Karpas-422 (cell line): Measurements from ENCODE around the gene STXBP4. TPM values are rescaled to one million over a fixed set of nuclear protein-coding genes. Genes with fewer than 3 reads are reported as not detected.

Experiments used
- DNase-seq: peaks from one replicate; pipeline ENCODE4 v3.0.0-alpha.2; 2015
- H2AFZ ChIP-seq: fragments of 200-600 bp; sonication (generic); 2 replicates; pipeline ENCODE4 v1.6.1; 2014; ENCODE audit warnings: antibody characterized with exemption, low read length, mixed read lengths
- H3K27ac ChIP-seq: fragments of 200-600 bp; sonication (generic); 2 replicates; pipeline ENCODE4 v1.5.1; 2014; ENCODE audit warnings: mild to moderate bottlenecking, low read length, moderate library complexity
- H3K27me3 ChIP-seq: fragments of 200-600 bp; sonication (generic); 2 replicates; pipeline ENCODE4 v1.6.1; 2014; ENCODE audit warnings: low read length, mixed read lengths
- H3K36me3 ChIP-seq: fragments of 200-600 bp; sonication (generic); 2 replicates; pipeline ENCODE4 v1.6.1; 2014; ENCODE audit warnings: low read length, mixed read lengths; ENCODE audit not compliant: insufficient read depth
- H3K4me1 ChIP-seq: fragments of 200-600 bp; sonication (generic); 2 replicates; pipeline ENCODE4 v1.6.1; 2014; ENCODE audit warnings: mild to moderate bottlenecking, low read length, mixed read lengths
- H3K4me2 ChIP-seq: fragments of 200-600 bp; sonication (generic); 2 replicates; pipeline ENCODE4 v1.6.1; 2014; ENCODE audit warnings: low read length, low read depth, mild to moderate bottlenecking; ENCODE audit not compliant: poor library complexity, severe bottlenecking
- H3K4me3 ChIP-seq: fragments of 200-600 bp; sonication (generic); 2 replicates; pipeline ENCODE4 v1.5.1; 2014; ENCODE audit warnings: mild to moderate bottlenecking, antibody characterized with exemption, low read length, mixed read lengths
- H3K79me2 ChIP-seq: fragments of 200-600 bp; sonication (generic); 2 replicates; pipeline ENCODE4 v1.6.1; 2014; ENCODE audit warnings: mild to moderate bottlenecking, low read length, mixed read lengths
- H3K9ac ChIP-seq: fragments of 200-600 bp; sonication (generic); 2 replicates; pipeline ENCODE4 v1.6.0; 2014; ENCODE audit warnings: low read length
- H3K9me2 ChIP-seq: fragments of 200-600 bp; sonication (generic), shearing (Covaris generic); replicated peaks from 2 replicates; pipeline ENCODE4 v1.6.0; 2014; ENCODE audit warnings: mild to moderate bottlenecking, low read length, moderate library complexity; ENCODE audit not compliant: insufficient read depth
- H3K9me3 ChIP-seq: fragments of 300-700, 200-600 bp; sonication (generic); 2 replicates; pipeline ENCODE4 v1.6.1; 2014; ENCODE audit warnings: low read length, mixed read lengths
- H4K20me1 ChIP-seq: fragments of 200-600 bp; sonication (generic); 2 replicates; pipeline ENCODE4 v1.6.1; 2014; ENCODE audit warnings: mild to moderate bottlenecking, antibody characterized with exemption, low read length, low read depth; ENCODE audit not compliant: insufficient read depth
- total RNA-seq: library from RNA; depleted of rRNA; stranded (reverse); fragments of >200 nt; shearing (Covaris generic); gene quantifications from 2 replicates; pipeline ENCODE4 v1.2.3, GENCODE V29; 2014; ENCODE audit warnings: low replicate concordance

STXBP4 gene
- total RNA-seq, 1 experiment from 2014 or later, result 6.6 TPM

DNA sequence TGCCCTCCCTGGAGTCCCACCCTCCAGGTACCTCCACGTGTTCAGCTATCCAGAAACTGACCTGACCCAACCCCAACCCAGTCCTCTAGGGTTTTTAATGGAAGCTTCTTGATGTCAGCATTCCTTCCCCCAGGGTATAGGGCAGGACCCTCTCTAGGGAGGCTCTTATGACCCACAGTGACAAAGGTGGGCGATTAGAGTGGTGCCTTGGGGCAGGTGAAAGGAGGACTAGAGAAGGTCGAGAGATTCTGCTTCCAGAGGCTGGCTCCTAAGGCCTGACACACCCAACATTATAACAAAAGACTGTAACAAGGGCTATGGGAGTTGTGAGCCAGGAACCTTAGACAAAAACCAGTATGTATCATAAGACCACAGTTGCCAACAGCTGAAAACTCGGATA, 17.3 kb upstream of the STXBP4 start:
- Histone ChIP-seq H3K79me2 (no peaks in the 10 kb centered on the region), H2AFZ (no peak overlapping the region), H3K36me3 (no peaks in the 10 kb centered on the region), H3K4me2 (no peak overlapping the region), H4K20me1 (no peaks in the 10 kb centered on the region), H3K4me3 (no peak overlapping the region), H3K9ac (no peak overlapping the region), H3K4me1 (no peaks in the 10 kb centered on the region), H3K9me2 (no peaks in the 10 kb centered on the region), H3K9me3 (no peaks in the 10 kb centered on the region), H3K27ac (no peak overlapping the region), H3K27me3 (no peaks in the 10 kb centered on the region)
- no peak for DNase-seq

DNA sequence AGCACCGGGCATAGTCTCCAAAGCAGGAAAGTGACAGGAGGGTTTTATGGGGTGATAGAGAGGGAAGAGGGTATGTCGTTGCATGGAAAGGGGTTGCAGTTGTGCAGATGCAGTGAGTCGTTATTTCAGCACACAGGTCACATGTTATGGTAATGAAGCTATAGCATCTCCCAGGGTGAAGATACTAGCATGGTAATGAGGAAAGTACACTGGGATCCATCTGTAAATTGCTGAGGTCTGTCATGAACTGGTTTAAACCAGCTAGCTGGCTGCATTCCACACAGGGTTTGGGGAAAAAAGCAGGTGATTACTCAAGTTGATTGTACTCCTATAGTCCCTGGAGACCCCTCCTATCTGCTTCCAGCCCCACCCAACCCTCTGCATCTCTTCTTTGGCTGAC, 11.8 kb upstream of the STXBP4 start:
- H3K9me3 ChIP-seq, result no peaks in the 10 kb centered on the region

DNA sequence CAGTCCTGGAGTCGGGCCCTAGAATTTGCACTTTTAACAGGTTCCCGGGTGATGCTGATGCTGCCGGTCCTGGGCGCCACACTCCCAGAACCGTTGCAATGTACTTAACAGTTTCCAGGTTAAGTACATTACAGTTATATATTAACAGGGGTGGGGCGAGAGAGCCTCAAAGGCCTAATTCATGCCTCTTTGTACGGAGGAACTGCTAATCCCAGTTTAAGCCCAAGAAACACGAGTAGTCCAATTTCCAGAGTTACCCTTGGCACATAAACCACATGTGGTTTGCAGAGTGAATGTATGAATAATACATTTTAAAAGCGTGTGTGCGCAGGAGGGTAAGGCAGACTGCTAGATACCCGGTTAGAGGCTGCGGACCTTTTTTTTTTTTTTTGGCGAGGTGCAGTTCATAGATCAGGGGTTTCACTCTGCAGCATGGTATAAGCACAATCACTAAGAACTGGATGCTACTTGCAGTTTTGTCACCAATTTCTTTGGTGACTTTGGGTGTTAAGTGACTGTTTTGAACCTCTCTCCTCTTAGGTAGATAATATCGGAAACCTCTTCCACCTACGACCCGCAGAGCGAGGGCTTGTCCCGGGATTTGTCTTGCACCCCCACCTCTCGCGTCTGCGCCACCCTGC, 824 bp upstream of the STXBP4 start:
- peak; percentile 73 for DNase-seq
- H3K9me3 ChIP-seq, result no peaks in the 10 kb centered on the region
- peaks cover 1% of the 10 kb centered on the region for H4K20me1 ChIP-seq
- peak overlapping the region; percentile 89; the same call in 1 of the 2 replicates for H2AFZ ChIP-seq
- H3K4me3 ChIP-seq, result peak overlapping the region; percentile 96
- H3K27ac ChIP-seq, result no peak overlapping the region; the same call in 1 of the 2 replicates
- H3K36me3 ChIP-seq, result peaks cover 22% of the 10 kb centered on the region; the same call in 1 of the 2 replicates
- peak overlapping the region; percentile 92 for H3K9ac ChIP-seq
- H3K4me1 ChIP-seq, result peaks cover 51% of the 10 kb centered on the region
- H3K9me2 ChIP-seq, result no peaks in the 10 kb centered on the region
- H3K4me2 ChIP-seq, result peak overlapping the region; percentile 98
- no peaks in the 10 kb centered on the region for H3K27me3 ChIP-seq
- H3K79me2 ChIP-seq, result peaks cover 49% of the 10 kb centered on the region

More for the DNA sequence above, 11.8 kb upstream of the STXBP4 start:
- H3K27ac ChIP-seq, result no peak overlapping the region
- H3K79me2 ChIP-seq, result no peaks in the 10 kb centered on the region
- no peaks in the 10 kb centered on the region for H3K27me3 ChIP-seq
- peaks cover 22% of the 10 kb centered on the region for H3K36me3 ChIP-seq
- H3K4me2 ChIP-seq, result no peak overlapping the region
- no peak overlapping the region for H3K9ac ChIP-seq
- H3K4me1 ChIP-seq, result peaks cover 10% of the 10 kb centered on the region
- DNase-seq, result no peak
- no peaks in the 10 kb centered on the region for H3K9me2 ChIP-seq
- no peak overlapping the region for H3K4me3 ChIP-seq
- no peaks in the 10 kb centered on the region for H4K20me1 ChIP-seq
- no peak overlapping the region for H2AFZ ChIP-seq

DNA sequence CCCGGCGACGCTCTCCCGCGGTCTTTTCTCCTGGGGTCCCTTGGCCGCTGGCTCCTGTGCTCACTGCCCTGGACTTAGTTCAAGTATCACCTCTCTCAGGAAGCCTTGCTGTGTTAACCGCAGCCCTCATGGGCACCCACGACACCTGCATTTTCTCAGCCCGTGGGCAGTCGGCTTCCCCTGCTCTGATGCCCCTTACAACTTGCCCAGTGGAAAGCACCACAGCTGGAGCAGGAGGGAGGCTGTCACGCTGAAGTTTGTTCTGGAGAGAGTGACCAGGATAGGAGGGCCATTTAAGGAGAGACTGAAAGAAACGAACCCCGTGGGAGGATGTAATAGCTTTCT, 395 bp downstream of the STXBP4 start:
- H3K36me3 ChIP-seq, result peaks cover 10% of the 10 kb centered on the region; the same call in 1 of the 2 replicates
- no peaks in the 10 kb centered on the region for H3K27me3 ChIP-seq
- H3K4me1 ChIP-seq, result peaks cover 39% of the 10 kb centered on the region
- no peaks in the 10 kb centered on the region for H3K9me3 ChIP-seq
- H3K4me2 ChIP-seq, result peak overlapping the region; percentile 98
- peak overlapping the region; percentile 99 for H2AFZ ChIP-seq
- peak overlapping the region; percentile 56 for H3K27ac ChIP-seq
- peaks cover 4% of the 10 kb centered on the region for H4K20me1 ChIP-seq
- peak overlapping the region; percentile 96 for H3K4me3 ChIP-seq
- H3K79me2 ChIP-seq, result peaks cover 49% of the 10 kb centered on the region
- no peaks in the 10 kb centered on the region for H3K9me2 ChIP-seq
- DNase-seq, result no peak
- H3K9ac ChIP-seq, result peak overlapping the region; percentile 92

DNA sequence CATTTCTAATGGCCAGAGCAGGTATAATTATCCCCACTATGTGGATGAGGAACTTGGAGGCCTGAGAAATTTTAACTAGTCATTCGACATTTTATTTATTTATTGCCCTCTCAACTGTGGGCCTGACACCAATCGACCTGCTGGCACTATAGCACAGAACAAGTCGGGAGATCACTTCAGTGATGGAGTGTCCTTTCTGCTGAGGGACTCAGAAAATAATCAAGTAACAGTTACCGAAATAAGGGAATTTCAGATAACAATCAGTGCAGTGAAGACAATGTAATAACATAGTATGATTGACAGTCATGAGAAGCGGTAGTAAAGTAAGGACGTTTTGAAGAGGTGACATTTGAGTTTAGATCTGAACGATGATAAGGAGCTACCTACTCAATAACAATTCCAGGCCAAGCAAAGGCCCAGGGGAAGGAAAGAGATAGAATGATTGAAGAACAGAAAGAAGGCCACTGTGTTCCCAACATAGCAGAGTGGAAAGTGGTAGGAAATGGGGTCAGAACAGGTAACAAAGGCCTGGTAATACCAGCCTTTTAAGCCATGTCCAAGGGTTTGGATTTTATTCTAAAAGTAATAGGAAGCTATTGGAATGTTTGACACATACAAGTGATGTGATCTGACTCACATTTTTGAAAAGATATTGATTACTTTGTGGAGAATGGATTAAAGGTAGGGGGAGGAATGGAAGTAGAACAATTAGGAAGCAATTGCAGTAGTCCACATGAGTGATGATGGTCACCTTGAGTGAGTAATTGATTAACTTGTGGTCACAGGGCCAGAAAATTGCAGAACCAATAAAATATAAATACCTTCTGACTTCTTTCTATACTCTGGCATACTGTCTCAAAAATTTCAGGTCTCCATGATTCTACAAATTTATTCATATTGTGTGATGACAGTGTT, 1.4 kb downstream of the STXBP4 start:
- no peak overlapping the region for H3K27ac ChIP-seq
- no peak for DNase-seq
- H3K9me3 ChIP-seq, result no peaks in the 10 kb centered on the region
- H3K9ac ChIP-seq, result peak overlapping the region; percentile 92
- H3K4me1 ChIP-seq, result peaks cover 29% of the 10 kb centered on the region
- peak overlapping the region; percentile 99; the same call in 1 of the 2 replicates for H2AFZ ChIP-seq
- peaks cover 4% of the 10 kb centered on the region for H4K20me1 ChIP-seq
- H3K36me3 ChIP-seq, result peaks cover under 1% of the 10 kb centered on the region; the same call in 1 of the 2 replicates
- peak overlapping the region; percentile 96 for H3K4me3 ChIP-seq
- H3K79me2 ChIP-seq, result peaks cover 42% of the 10 kb centered on the region
- no peaks in the 10 kb centered on the region for H3K9me2 ChIP-seq
- H3K4me2 ChIP-seq, result peak overlapping the region; percentile 98
- H3K27me3 ChIP-seq, result no peaks in the 10 kb centered on the region

DNA sequence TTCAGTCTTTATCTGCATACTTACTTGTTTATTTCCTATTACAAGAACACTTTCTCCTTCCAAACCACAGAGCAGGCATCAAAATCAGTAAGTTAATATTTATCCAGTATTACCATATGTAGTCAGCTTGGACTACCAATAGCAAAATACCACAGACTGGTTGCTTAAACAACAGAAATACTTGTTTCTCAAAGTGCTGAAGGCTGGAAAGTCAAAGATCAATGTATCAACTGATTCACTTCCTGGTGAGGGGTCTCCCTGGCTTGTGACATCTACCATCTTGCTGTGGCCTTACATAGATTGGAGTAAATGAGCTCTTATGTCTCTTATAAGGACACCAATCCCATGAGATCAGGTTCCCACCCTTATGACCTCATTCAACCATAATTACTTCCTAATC, 2.6 kb downstream of the STXBP4 start:
- no peak overlapping the region for H3K9ac ChIP-seq
- no peaks in the 10 kb centered on the region for H3K9me3 ChIP-seq
- H3K27me3 ChIP-seq, result no peaks in the 10 kb centered on the region
- H4K20me1 ChIP-seq, result peaks cover 4% of the 10 kb centered on the region
- no peak for DNase-seq
- H3K4me3 ChIP-seq, result no peak overlapping the region
- H3K4me2 ChIP-seq, result no peak overlapping the region
- peaks cover 25% of the 10 kb centered on the region for H3K4me1 ChIP-seq
- H3K79me2 ChIP-seq, result peaks cover 30% of the 10 kb centered on the region
- H2AFZ ChIP-seq, result no peak overlapping the region
- no peaks in the 10 kb centered on the region for H3K36me3 ChIP-seq
- H3K9me2 ChIP-seq, result no peaks in the 10 kb centered on the region
- no peak overlapping the region for H3K27ac ChIP-seq

DNA sequence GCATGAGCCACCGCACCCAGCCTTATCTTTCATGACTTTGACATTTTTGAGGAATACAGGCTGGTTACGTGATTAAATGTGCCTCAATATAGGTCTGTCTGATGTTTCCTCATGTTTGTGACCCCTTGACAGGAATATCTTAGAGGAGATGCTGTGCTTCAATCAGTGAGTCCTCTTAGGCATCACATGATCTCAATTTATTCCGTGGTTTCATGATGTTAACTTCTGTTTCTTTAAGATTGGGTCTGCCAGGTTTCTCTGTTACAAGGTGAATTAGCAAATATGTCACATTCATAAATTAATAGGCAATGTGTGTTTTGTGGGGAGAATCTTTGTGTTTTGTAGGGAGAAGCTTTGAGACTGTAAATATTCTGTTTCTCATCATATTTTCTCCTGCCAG, 3.3 kb downstream of the STXBP4 start:
- peaks cover 4% of the 10 kb centered on the region; the same call in 1 of the 2 replicates for H4K20me1 ChIP-seq
- no peak overlapping the region for H3K4me2 ChIP-seq
- H3K27ac ChIP-seq, result no peak overlapping the region
- H3K4me1 ChIP-seq, result peaks cover 18% of the 10 kb centered on the region
- no peak for DNase-seq
- H3K9me3 ChIP-seq, result no peaks in the 10 kb centered on the region
- peaks cover 22% of the 10 kb centered on the region for H3K79me2 ChIP-seq
- no peaks in the 10 kb centered on the region for H3K9me2 ChIP-seq
- H3K4me3 ChIP-seq, result no peak overlapping the region
- no peaks in the 10 kb centered on the region for H3K36me3 ChIP-seq
- no peak overlapping the region for H3K9ac ChIP-seq
- H3K27me3 ChIP-seq, result no peaks in the 10 kb centered on the region
- H2AFZ ChIP-seq, result no peak overlapping the region

DNA sequence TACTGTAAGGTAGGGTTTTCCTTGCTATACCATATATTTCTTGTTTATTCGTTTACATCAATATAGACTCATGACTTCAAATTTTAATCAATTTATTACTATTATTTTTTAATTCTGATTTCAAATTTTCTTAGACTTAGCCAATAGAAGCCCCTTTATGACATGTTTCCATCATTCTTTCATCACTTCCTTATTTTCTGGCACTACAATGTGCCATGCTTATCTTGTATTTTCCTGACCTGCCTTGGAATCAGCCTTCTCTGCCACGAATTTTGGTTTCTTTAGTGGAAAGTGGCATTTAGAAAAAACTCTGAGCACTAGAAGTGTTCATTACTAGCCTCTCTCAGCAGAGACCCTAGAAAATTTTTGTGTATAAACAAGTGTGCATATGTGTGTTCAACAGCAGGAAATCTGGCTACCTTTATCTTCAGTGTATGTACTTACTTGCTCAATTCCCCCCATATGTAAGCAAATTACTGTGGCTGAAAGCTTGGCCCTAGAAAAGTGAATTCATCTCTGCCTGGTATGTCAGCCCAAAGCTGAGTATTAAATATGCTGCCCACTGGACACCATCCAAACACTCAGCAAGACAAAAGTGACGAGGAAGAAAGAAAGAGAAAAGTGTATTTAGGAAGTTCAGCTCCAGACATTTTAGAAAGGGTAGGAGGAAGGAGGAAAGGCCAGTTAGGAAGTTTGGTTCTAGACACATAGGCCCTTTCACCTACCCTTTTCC, 4.0 kb downstream of the STXBP4 start:
- Histone ChIP-seq H4K20me1 (peaks cover 4% of the 10 kb centered on the region; the same call in 1 of the 2 replicates), H3K27ac (no peak overlapping the region), H3K4me3 (no peak overlapping the region), H3K9ac (no peak overlapping the region), H3K4me1 (peaks cover 14% of the 10 kb centered on the region), H3K4me2 (no peak overlapping the region), H3K79me2 (peaks cover 16% of the 10 kb centered on the region), H3K27me3 (no peaks in the 10 kb centered on the region), H3K36me3 (no peaks in the 10 kb centered on the region), H3K9me3 (no peaks in the 10 kb centered on the region), H2AFZ (no peak overlapping the region), H3K9me2 (no peaks in the 10 kb centered on the region)
- no peak for DNase-seq
